LNCAP (cell line): ENCODE results near the gene TMEM120B.
A peak's percentile ranks its signal among the peaks of the same experiment; 100 is the strongest.

Experiments used
- CTCF ChIP-seq: fragments of 450-650 bp; IDR thresholded peaks from 2 replicates; pipeline ENCODE4 v1.5.1; 2017; ENCODE audit warnings: mild to moderate bottlenecking

TMEM120B gene

GRCh38 chr12:121776190-121777098 lies 63.9 kb downstream of the TMEM120B start:
- TF ChIP-seq CTCF, result peak; percentile 98

GRCh38 chr12:121778567-121779421 lies 66.2 kb downstream of the TMEM120B start:
- TF ChIP-seq CTCF, result no peak

- TF ChIP-seq CTCF, result no peak
Measured at GRCh38 chr12:121779422-121779895, 66.9 kb downstream of the TMEM120B start.

GRCh38 chr12:121780429-121780828 lies 67.9 kb downstream of the TMEM120B start:
- TF ChIP-seq CTCF, result no peak

GRCh38 chr12:121781484-121781997 lies 69.0 kb downstream of the TMEM120B start:
- no peak for TF ChIP-seq CTCF

- TF ChIP-seq CTCF, result no peak
Measured at GRCh38 chr12:121781998-121782979, 69.7 kb downstream of the TMEM120B start.
